ENCODE results near the gene SDK1. TPM values are rescaled to one million over a fixed set of nuclear protein-coding genes. Genes with fewer than 3 reads are reported as not detected.
"Not testable (repeated sequence)": the region's sequence is repeated elsewhere in the genome, so short reads cannot be mapped to it uniquely, and the experiment has no call there.

SDK1 gene
- total and polyA plus RNA-seq, 2 experiments from 2014 or later: 2.1 to 10.0 TPM

GRCh38 chr7:3937605-3938004 lies 636.6 kb downstream of the SDK1 start (continued):
- no peak for TF ChIP-seq ZNF462 (CRISPR knock-in tag; IDR thresholded peaks at IDR 0.05)
- TF ChIP-seq CREB1 (CRISPR knock-in tag; IDR thresholded peaks at IDR 0.05; ENCODE audit: low read depth): no peak
- no peak for TF ChIP-seq ZNF114 (CRISPR knock-in tag; IDR thresholded peaks at IDR 0.05)
- no peak for TF ChIP-seq JUNB (IDR thresholded peaks at IDR 0.05; ENCODE audit: unreplicated experiment)
- no peak for TF ChIP-seq REST (IDR thresholded peaks at IDR 0.05; ENCODE audit: unreplicated experiment)
- TF ChIP-seq POLR2AphosphoS5 (IDR thresholded peaks at IDR 0.05; ENCODE audit: low read depth): no peak

GRCh38 chr7:3941706-3942105 lies 640.7 kb downstream of the SDK1 start:
- peaks cover 25% of the 10 kb centered on the region for H3K36me3 Mint-ChIP-seq (ENCODE audit: low read depth)
- not testable (repeated sequence) for H3K4me2 ChIP-seq; H3K79me2 ChIP-seq (replicated peaks; ENCODE audit: insufficient read depth); H4K20me1 ChIP-seq (replicated peaks; ENCODE audit: insufficient read depth); H3K9me2 ChIP-seq (ENCODE audit: insufficient read depth); ATAC-seq; H3K27me3 Mint-ChIP-seq (ENCODE audit: insufficient read depth, low read depth, poor library complexity); H3K4me3 ChIP-seq; H2AFZ ChIP-seq; H3K27ac Mint-ChIP-seq; DNase-seq (ENCODE audit: low spot score); H3K36me3 ChIP-seq (ENCODE audit: insufficient read depth); H3K27ac ChIP-seq (ENCODE audit: low read depth); H3K27me3 ChIP-seq (ENCODE audit: insufficient read depth); H3K4me3 Mint-ChIP-seq; H3F3A ChIP-seq (replicated peaks; ENCODE audit: low read depth)
- H3K9me3 Mint-ChIP-seq: peaks cover 30% of the 10 kb centered on the region
- H3K4me1 Mint-ChIP-seq: peaks cover 13% of the 10 kb centered on the region
- peaks cover 12% of the 10 kb centered on the region for H3K4me1 ChIP-seq (ENCODE audit: insufficient read depth)

Data from GM23338 (cell line).